HFF-Myc (cell line): Measurements from ENCODE around the gene C2orf72.
"Not testable (repeated sequence)": the region's sequence is repeated elsewhere in the genome, so short reads cannot be mapped to it uniquely, and the experiment has no call there.

Experiments
- DNase-seq: peaks from one replicate; pipeline ENCODE4 v3.0.0-alpha.2; 2011; ENCODE audit warnings: low read depth; ENCODE audit errors: extremely low read depth
- H3K4me3 ChIP-seq: replicated peaks from 2 replicates; pipeline ENCODE4 v1.5.1; 2011; ENCODE audit warnings: low read depth, mild to moderate bottlenecking, control low read depth, low read length
- TF ChIP-seq, protein P1 (sequence below): IDR thresholded peaks from 2 replicates; pipeline ENCODE4 v1.5.1; 2012; ENCODE audit warnings: mild to moderate bottlenecking, low read depth, low read length, control low read depth; ENCODE audit errors: missing control alignments

The C2orf72 gene

DNA sequence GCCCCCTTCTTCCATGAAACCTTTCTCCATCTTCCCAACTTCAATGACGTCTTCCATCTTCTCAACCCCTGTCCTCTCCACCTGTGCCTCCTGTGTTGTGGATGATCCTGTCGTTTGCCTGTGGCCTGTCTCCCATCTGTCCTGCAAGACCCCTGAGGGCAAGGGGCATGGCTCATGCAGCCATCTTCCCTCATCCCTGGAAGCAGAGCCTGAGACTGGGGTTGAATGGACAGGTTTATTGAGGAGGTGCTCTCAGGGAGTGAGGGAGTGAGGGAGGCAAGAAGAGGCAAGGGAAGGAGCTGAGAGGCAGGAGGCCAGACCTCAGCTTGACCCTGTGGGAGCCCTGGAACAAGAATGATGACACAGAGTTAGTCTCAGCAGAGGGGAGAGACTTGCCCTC lies 34.1 kb upstream of the C2orf72 start:
- no peak for DNase-seq
- TF ChIP-seq, protein P1, sequence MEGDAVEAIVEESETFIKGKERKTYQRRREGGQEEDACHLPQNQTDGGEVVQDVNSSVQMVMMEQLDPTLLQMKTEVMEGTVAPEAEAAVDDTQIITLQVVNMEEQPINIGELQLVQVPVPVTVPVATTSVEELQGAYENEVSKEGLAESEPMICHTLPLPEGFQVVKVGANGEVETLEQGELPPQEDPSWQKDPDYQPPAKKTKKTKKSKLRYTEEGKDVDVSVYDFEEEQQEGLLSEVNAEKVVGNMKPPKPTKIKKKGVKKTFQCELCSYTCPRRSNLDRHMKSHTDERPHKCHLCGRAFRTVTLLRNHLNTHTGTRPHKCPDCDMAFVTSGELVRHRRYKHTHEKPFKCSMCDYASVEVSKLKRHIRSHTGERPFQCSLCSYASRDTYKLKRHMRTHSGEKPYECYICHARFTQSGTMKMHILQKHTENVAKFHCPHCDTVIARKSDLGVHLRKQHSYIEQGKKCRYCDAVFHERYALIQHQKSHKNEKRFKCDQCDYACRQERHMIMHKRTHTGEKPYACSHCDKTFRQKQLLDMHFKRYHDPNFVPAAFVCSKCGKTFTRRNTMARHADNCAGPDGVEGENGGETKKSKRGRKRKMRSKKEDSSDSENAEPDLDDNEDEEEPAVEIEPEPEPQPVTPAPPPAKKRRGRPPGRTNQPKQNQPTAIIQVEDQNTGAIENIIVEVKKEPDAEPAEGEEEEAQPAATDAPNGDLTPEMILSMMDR, result no peak
- H3K4me3 ChIP-seq, result no peak overlapping the region

DNA sequence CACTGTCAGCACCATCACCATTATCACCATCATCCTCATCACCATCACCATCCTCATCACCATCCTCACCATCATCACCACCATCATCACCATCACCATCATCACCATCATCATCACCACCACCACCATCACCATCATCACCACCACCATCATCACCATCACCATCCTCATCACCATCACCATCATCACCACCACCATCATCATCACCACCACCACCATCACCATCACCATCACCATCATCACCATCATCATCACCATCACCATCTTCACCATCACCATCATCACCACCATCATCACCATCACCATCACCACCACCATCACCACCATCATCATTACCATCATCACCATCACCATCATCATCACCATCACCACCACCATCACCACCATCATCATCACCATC lies 32.4 kb upstream of the C2orf72 start:
- DNase-seq, H3K4me3 ChIP-seq: not testable (repeated sequence)

DNA sequence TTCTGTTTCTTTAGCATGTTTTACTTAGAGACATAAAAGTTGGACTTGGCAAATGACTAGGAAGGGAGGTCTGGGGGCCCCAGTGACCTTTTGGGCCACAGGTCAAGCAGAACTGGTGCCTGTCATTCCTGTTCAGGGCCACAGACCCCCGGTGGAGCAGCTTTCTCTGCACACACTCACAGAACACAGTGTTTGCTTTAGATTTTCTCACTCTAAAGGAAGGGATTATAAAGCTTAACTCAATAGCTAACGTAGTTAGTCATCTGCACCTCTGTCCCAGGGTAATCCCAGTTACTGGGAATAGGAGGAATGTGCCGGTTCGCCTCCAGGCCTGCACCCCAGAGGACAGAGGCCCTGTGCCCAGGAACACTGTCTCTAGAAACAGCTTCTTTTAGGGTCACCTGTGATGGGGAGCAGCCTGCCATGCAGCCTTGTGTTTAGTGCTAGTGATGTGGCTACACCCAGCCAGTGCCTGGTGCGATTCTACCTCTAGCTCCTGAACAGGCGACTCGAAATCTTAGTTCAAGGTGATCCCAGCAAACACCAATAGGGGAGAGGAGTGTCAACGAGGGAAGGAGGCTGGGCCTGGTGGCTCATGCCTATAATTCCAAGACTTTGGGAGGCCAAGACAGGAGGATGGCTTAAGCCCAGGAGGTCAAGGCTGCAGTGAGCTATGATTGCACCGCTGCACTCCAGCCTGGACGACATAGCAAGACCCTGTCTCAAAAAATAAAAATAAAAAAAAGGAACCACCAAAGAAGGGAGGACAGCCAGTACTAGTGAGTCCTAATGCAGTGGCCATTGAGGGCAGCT lies 29.8 kb upstream of the C2orf72 start:
- H3K4me3 ChIP-seq, result no peak overlapping the region
- TF ChIP-seq, protein P1, result no peak
- DNase-seq, result no peak

DNA sequence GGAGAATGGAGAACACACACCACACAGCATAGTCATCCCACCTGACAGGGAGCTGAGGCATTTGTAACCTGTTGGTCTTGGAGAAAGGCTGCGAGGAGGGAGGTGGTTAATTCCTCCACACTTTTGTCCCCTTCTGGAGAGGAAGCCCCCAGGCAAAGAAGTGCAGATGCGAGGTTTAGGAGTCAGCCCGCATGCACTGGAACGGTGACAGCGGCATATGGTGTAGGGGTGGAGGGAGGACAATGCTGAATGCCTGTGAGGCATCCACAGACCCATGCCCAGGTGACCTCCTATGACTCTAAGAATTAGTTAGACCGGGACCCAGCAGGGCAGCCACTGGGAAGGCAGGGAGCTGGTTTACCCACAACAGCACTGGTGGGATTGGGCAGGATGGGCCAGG lies 29.2 kb upstream of the C2orf72 start:
- TF ChIP-seq, protein P1, result no peak
- DNase-seq, result no peak
- H3K4me3 ChIP-seq, result no peak overlapping the region

DNA sequence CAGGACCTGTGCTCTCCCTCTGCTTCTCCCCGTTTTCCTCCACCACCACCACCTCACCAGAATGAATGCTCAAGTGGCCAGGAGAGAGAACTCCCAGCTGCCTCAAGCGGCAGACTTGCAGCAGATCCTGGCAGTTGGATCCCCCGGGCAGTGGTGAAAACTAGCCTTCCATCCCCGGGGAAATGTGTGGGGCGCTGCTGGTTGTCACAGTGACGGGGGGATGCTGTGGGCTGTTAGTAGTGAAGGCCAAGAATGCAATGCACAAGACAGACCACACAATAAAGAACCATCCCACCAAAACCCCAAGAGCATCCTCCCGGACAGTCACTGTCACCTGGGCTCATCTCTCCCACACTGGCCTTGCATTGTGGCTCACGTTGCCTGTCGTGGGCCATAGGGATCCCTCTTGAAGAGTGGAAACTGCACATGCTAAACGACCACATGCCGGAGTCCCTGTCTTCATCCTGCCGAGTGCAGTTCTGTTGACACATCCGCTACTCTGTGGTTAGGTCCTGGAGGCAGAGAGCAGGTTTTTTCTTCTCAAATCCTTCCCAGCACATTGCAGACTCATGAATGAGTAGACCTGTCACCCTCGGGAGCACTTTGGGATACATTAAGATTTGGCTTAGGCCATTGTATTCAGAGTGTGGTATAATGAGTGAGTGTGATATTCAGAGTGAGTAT lies 27.9 kb upstream of the C2orf72 start:
- no peak for DNase-seq
- TF ChIP-seq, protein P1, result no peak
- H3K4me3 ChIP-seq, result no peak overlapping the region

DNA sequence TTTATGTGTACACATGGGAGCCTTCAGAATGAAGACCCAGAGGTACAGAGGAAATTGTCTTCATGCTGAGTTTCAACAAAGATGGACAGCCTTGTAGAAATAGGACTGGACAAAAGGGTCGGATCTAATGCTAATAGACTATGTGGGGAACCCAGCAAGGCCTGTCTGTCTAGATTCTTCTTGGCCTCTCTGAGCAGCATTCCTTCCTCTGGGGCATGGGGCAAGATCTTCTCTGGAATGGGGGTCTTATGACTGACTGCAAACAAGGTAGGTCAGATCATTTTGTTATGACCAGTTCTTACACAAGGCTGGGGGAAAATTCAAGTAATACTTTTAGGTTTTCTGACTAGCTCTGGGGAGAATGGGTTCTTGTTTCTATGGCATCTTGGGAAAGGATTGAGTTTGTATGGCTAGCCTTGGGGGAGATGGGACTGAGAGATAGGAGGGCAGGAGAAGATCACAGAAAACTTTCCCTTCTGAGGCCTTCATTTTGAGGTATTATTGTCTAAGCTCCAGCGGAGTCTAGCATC lies 27.1 kb upstream of the C2orf72 start:
- H3K4me3 ChIP-seq, result no peak overlapping the region
- no peak for DNase-seq
- TF ChIP-seq, protein P1, result no peak

DNA sequence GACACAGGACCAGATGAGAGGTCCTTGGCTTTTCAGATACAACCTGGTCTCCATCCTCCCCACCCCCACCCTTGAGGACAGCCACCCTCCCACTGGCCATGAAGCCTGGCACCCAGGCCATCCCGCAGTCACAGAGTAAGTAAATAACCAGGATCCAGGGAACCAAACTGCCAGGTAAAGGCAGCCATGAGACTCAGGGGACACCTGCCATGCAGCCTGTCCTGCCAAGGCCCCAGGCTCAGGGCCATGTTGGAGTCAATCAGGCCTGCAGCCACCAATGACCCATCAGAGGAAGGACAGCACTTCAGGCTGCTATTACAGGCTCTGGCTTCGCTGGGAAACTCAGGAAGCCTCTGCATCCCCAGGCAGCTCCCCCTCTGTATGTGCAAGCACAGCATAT lies 25.8 kb upstream of the C2orf72 start:
- H3K4me3 ChIP-seq, result no peak overlapping the region
- TF ChIP-seq, protein P1, result no peak
- no peak for DNase-seq
